Caki2 (cell line): ENCODE results near the gene CDYL2. TPM values are rescaled to one million over a fixed set of nuclear protein-coding genes. Genes with fewer than 3 reads are reported as not detected.

Source experiments
- DNase-seq: peaks from one replicate; pipeline ENCODE4 v3.0.0-alpha.2; 2015; ENCODE audit warnings: low read depth
- in situ Hi-C: cut with HindIII; loops from 2 replicates; pipeline ENCODE4 v1.10.0; 2016; ENCODE audit warnings: low sequenced_read_pairs, low pct_unique_long_range_greater_than_20kb, mixed read lengths
- total RNA-seq: library from RNA; depleted of rRNA; stranded (reverse); fragments of >200 nt; shearing (Covaris generic); gene quantifications from 2 replicates; pipeline ENCODE4 v1.2.3, GENCODE V29; 2014; ENCODE audit warnings: low replicate concordance

The CDYL2 gene
- total RNA-seq, 1 experiment from 2014 or later, result 2.5 TPM

GRCh38 chr16:80599466-80599865, 204.9 kb downstream of the CDYL2 start:
- in situ Hi-C loops, result no loop called here
- DNase-seq, result no peak

GRCh38 chr16:80596507-80597207, 207.7 kb downstream of the CDYL2 start:
- in situ Hi-C loops, result no loop called here
- DNase-seq, result no peak

GRCh38 chr16:80594756-80595155, 209.6 kb downstream of the CDYL2 start:
- in situ Hi-C loops, result no loop called here
- no peak for DNase-seq

GRCh38 chr16:80592273-80592672, 212.1 kb downstream of the CDYL2 start:
- no peak for DNase-seq
- in situ Hi-C loops, result no loop called here

- no peak for DNase-seq
- in situ Hi-C loops, result no loop called here
These were observed 213.1 kb downstream of the CDYL2 start for GRCh38 chr16:80591071-80591915.

GRCh38 chr16:80587071-80587470, 217.3 kb downstream of the CDYL2 start:
- DNase-seq, result no peak
- in situ Hi-C loops, result no loop called here

- in situ Hi-C loops, result no loop called here
- DNase-seq, result no peak
These were observed 217.9 kb downstream of the CDYL2 start for GRCh38 chr16:80586476-80586875.

GRCh38 chr16:80585764-80586163, 218.6 kb downstream of the CDYL2 start:
- no peak for DNase-seq
- in situ Hi-C loops, result no loop called here

GRCh38 chr16:80583466-80583865, 220.9 kb downstream of the CDYL2 start:
- in situ Hi-C loops, result no loop called here
- no peak for DNase-seq

- no peak for DNase-seq
- in situ Hi-C loops, result no loop called here
These were observed 224.1 kb downstream of the CDYL2 start for GRCh38 chr16:80580109-80580832.

- in situ Hi-C loops, result no loop called here
- no peak for DNase-seq
These were observed 226.7 kb downstream of the CDYL2 start for GRCh38 chr16:80577485-80578280.

- in situ Hi-C loops, result no loop called here
- DNase-seq, result no peak
These were observed 228.0 kb downstream of the CDYL2 start for GRCh38 chr16:80576343-80576912.

- in situ Hi-C loops, result no loop called here
- no peak for DNase-seq
These were observed 230.7 kb downstream of the CDYL2 start for GRCh38 chr16:80573700-80574120.

- in situ Hi-C loops, result no loop called here
- DNase-seq, result no peak
These were observed 234.3 kb downstream of the CDYL2 start for GRCh38 chr16:80570106-80570478.

GRCh38 chr16:80569440-80570105, 234.8 kb downstream of the CDYL2 start:
- DNase-seq, result peak; percentile 6
- in situ Hi-C loops, result no loop called here

- DNase-seq, result no peak
- in situ Hi-C loops, result no loop called here
These were observed 240.0 kb downstream of the CDYL2 start for GRCh38 chr16:80564394-80564793.

- no peak for DNase-seq
- in situ Hi-C loops, result no loop called here
These were observed 241.3 kb downstream of the CDYL2 start for GRCh38 chr16:80563066-80563465.
